A549 (cell line): ENCODE results near the gene ABHD12B. TPM values are rescaled to one million over a fixed set of nuclear protein-coding genes. Genes with fewer than 3 reads are reported as not detected.

Source experiments
- ATAC-seq, 2 experiments: fragments of 200-7000 bp in 1 of 2; fragments of >200 bp in 1 of 2; cut with Nextera tagmentation in 1 of 2; cut with Tn5 transposase in 1 of 2; 3 replicates each; pipeline versions ENCODE4 v1.8.0 to v1.9.1; 2018 to 2020; ENCODE audit warnings: mild to moderate bottlenecking in 1 of 2, moderate library complexity in 1 of 2
- CTCF ChIA-PET: fragments of 300-600 bp; sonication (Branson Sonifier 250); formaldehyde crosslinking; extraction: SDS; loops from one replicate; lab custom pipeline; 2021; ENCODE audit warnings: antibody characterized with exemption, inconsistent platforms; lab: Yijun Ruan, JAX
- POLR2A ChIA-PET: fragments of 350-600 bp; formaldehyde crosslinking; extraction: SDS; loops from one replicate; lab custom pipeline; 2021; ENCODE audit warnings: antibody characterized with exemption, inconsistent platforms; lab: Yijun Ruan, JAX
- DNase-seq, 2 experiments: peaks; one replicate each; pipeline versions ENCODE4 v3.0.0 to v3.0.0-alpha.2; 2011 to 2016; ENCODE audit warnings: low read depth in 1 of 2, low spot score in 1 of 2
- FAIRE-seq: peaks from 2 replicates; lab custom pipeline; 2011; peaks lifted over from hg19 to GRCh38; lab: Jason Lieb, UNC
- H3K27ac ChIP-seq, 2 experiments: fragments of >200 bp; sonication (Bioruptor Twin); formaldehyde crosslinking; 3 replicates each; pipeline ENCODE4 v1.5.1; 2016 to 2017
- H3K4me1 ChIP-seq: fragments of >200 bp; sonication (Bioruptor Twin); formaldehyde crosslinking; 3 replicates; pipeline ENCODE4 v1.6.1; 2016
- H3K4me2 ChIP-seq: fragments of >200 bp; sonication (Bioruptor Twin); formaldehyde crosslinking; 3 replicates; pipeline ENCODE4 v1.6.1; 2016
- H3K4me3 ChIP-seq: fragments of >200 bp; sonication (Bioruptor Twin); formaldehyde crosslinking; 3 replicates; pipeline ENCODE4 v1.5.1; 2016
- H3K9me3 ChIP-seq: fragments of >200 bp; sonication (Bioruptor Twin); formaldehyde crosslinking; 3 replicates; pipeline ENCODE4 v1.6.1; 2016
- BHLHE40 ChIP-seq: IDR thresholded peaks from 2 replicates; pipeline ENCODE4 v1.6.1; 2012; ENCODE audit warnings: low read depth, low read length, inconsistent platforms
- CEBPB ChIP-seq, 2 experiments: fragments of >200 bp in 1 of 2; sonication (Bioruptor Twin) in 1 of 2; formaldehyde crosslinking in 1 of 2; IDR thresholded peaks; 2 replicates each; pipeline ENCODE4 v1.6.1; 2012 to 2016
- CHD2 ChIP-seq: fragments of 150-350 bp; IDR thresholded peaks from 2 replicates; pipeline ENCODE4 v1.6.1; 2014; ENCODE audit warnings: low read length; ENCODE audit not compliant: partially characterized antibody
- ESRRA ChIP-seq: fragments of 150-350 bp; IDR thresholded peaks from 2 replicates; pipeline ENCODE4 v1.6.1; 2014; ENCODE audit warnings: mild to moderate bottlenecking, low read length, borderline replicate concordance
- FOXS1 ChIP-seq: fragments of 250-450 bp; sonication (Bioruptor Pico); IDR thresholded peaks from 2 replicates; pipeline ENCODE4 v1.5.0; 2020; ENCODE audit warnings: mild to moderate bottlenecking, moderate library complexity
- GATA3 ChIP-seq: IDR thresholded peaks from 2 replicates; pipeline ENCODE4 v1.6.1; 2012; ENCODE audit warnings: borderline replicate concordance
- HDAC2 ChIP-seq: fragments of 200-600 bp; sonication (generic); IDR thresholded peaks from 2 replicates; pipeline ENCODE4 v1.6.1; 2016
- KDM1A ChIP-seq: fragments of 200-600 bp; sonication (generic); IDR thresholded peaks from 2 replicates; pipeline ENCODE4 v1.6.1; 2016; ENCODE audit warnings: low read depth, mild to moderate bottlenecking
- KDM5A ChIP-seq: fragments of 200-600 bp; sonication (generic); IDR thresholded peaks from 2 replicates; pipeline ENCODE4 v1.6.1; 2016; ENCODE audit warnings: antibody characterized with exemption, mild to moderate bottlenecking
- MAFK ChIP-seq: fragments of 450-650 bp; IDR thresholded peaks from 2 replicates; pipeline ENCODE4 v1.6.1; 2014; ENCODE audit not compliant: partially characterized antibody
- NPAS2 ChIP-seq: fragments of 250-450 bp; sonication (Bioruptor Pico); IDR thresholded peaks from 2 replicates; pipeline ENCODE4 v1.8.0; 2022; ENCODE audit warnings: mild to moderate bottlenecking, moderate library complexity, borderline replicate concordance
- NR3C1 ChIP-seq: fragments of >200 bp; sonication (Bioruptor Twin); formaldehyde crosslinking; IDR thresholded peaks from 3 replicates; pipeline ENCODE4 v1.6.1; 2017
- RAD21 ChIP-seq, 2 experiments: fragments of >200 bp in 1 of 2; sonication (Bioruptor Twin) in 1 of 2; formaldehyde crosslinking in 1 of 2; IDR thresholded peaks in 1 of 2; conservative IDR thresholded peaks in 1 of 2; 2 replicates in 1 of 2; 3 replicates in 1 of 2; pipeline ENCODE4 v1.6.1; 2012 to 2018; ENCODE audit warnings: inconsistent platforms in 1 of 2
- SMC3 ChIP-seq: fragments of >200 bp; sonication (Bioruptor Twin); formaldehyde crosslinking; IDR thresholded peaks from 3 replicates; pipeline ENCODE4 v1.6.1; 2018; ENCODE audit warnings: inconsistent platforms
- TFCP2L1 ChIP-seq: fragments of 250-450 bp; sonication (Bioruptor Pico); IDR thresholded peaks from 2 replicates; pipeline ENCODE4 v1.5.0; 2021; ENCODE audit warnings: mild to moderate bottlenecking
- TP53 ChIP-seq: fragments of 250-450 bp; sonication (Bioruptor Pico); IDR thresholded peaks from 2 replicates; pipeline ENCODE4 v1.5.0; 2021; ENCODE audit warnings: mild to moderate bottlenecking, moderate library complexity
- ZC3H11A ChIP-seq: fragments of 450-650 bp; IDR thresholded peaks from 2 replicates; pipeline ENCODE4 v1.6.1; 2014; ENCODE audit warnings: antibody characterized with exemption, mild to moderate bottlenecking
- ZSCAN20 ChIP-seq: fragments of 250-450 bp; sonication (Bioruptor Pico); IDR thresholded peaks from 2 replicates; pipeline ENCODE4 v1.8.0; 2022; ENCODE audit warnings: mild to moderate bottlenecking, moderate library complexity
- WGBS: methylation state at CpG from one replicate; pipeline ENCODE4 v1.1.6; 2017; ENCODE audit errors: missing lambda C conversion rate; 5-methylcytosine and 5-hydroxymethylcytosine counted together
- polyA plus RNA-seq, 4 experiments: library from polyadenylated mRNA; depleted of rRNA in 3 of 4; stranded (reverse); fragments of >200 nt; fragmentation: RNase III in 1 of 4; extraction: RNeasy Plus Mini Kit Qiagen cat#74134 plus additional on column Dnase treatment in 1 of 4; gene quantifications; 2 replicates in 3 of 4; 3 replicates in 1 of 4; pipeline ENCODE4 v1.2.3, GENCODE V29; 2011 to 2017
- TF ChIP-seq, protein P1 (sequence below): fragments of >200 bp; sonication (Bioruptor Twin); formaldehyde crosslinking; IDR thresholded peaks from 3 replicates; pipeline ENCODE4 v1.5.1; 2016
- TF ChIP-seq, protein P2 (sequence below): fragments of 150-350 bp; IDR thresholded peaks from 2 replicates; pipeline ENCODE4 v1.6.1; 2014; ENCODE audit warnings: low read depth, mild to moderate bottlenecking, low read length
- TF ChIP-seq, protein P3 (sequence below): IDR thresholded peaks from 2 replicates; pipeline ENCODE4 v1.6.1; 2012; ENCODE audit warnings: low read depth, borderline replicate concordance

ABHD12B gene
- polyA plus RNA-seq, 2 of the 4 experiments (the other 2 are of a cell fraction), result not detected

DNA sequence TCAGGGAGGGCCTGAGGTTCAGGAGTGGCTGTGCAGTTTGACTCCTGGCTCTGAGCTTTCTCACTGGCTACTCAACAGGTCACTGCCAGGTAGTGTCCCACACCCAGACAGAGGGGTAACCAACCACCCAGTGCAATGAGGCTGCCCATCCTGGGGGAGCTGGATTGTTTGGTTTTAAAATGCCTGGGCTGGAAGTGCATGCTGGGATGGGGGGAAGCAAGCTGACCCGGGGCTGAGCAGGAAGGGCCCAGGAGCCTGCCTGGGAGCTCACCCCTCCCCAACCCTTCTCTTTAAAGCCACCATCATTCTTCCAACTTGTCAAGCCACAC is 12.6 kb upstream of the ABHD12B start:
- ATAC-seq (peak in 1 of 2 experiments; percentile 48; a peak in 4 of 6 replicates), FAIRE-seq (no peak), DNase-seq (no peak)
- TF ChIP-seq TP53 (no peak), KDM1A (no peak), ESRRA (no peak)
- H3K4me3 ChIP-seq, result 0 out of 3 replicates have a peak overlapping the region, but pooled peaks have one; percentile 47
- WGBS, result 73% methylated on average over 1 of the region's 1 CpG
- CTCF ChIA-PET, result interaction anchor here (0.6 to 8.4 kb wide), 16 partner anchors 8 to 670 kb away, joined by 3 to 60 read pairs (median 8); partner anchors contain the start of genes ABHD12B and NIN
- H3K27ac ChIP-seq, result peak overlapping the region in 1 of 2 experiments; percentile 76; a peak in 2 of 6 replicates
- POLR2A ChIA-PET, result interaction anchor here (0.8 to 2.4 kb wide), 3 partner anchors 50 to 258 kb away, joined by 3 to 11 read pairs (median 5); partner anchors contain the start of gene SAV1
- H3K4me2 ChIP-seq, result peak overlapping the region; percentile 95
- H3K9me3 ChIP-seq, result no peaks in the 10 kb centered on the region
- 0 out of 3 replicates have a peak, but pooled peaks cover 3% of the 10 kb centered on the region for H3K4me1 ChIP-seq

DNA sequence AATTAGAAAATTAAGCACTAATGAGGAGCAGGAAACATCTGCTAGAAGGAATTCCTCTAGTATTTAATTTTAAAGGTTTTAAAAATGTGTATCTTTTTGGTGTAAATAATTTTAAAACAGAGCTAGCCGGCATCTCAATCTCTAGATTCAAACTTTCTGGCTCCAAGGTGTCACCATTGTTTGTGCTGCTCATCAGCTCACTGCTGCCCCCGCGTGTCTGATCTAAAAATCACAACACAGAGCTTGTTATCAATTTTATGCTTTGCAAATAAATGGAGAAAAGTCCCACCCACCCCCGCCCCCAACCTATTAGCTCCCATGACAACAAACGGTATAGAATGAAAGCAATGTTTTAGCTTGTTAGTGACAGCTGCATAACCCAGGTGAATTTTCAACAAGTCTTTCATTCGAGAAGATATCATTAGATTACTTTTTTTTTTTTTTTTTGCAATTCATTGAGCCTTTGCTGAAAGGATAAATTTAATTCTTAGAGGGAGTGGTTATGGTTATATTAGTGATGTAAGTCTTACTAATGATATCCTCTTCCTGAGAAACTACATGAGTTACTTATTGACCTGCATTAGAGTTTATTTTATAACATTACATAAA is 11.3 kb upstream of the ABHD12B start:
- ATAC-seq (peak; percentile 65 to 80; a peak in 5 of 6 replicates), FAIRE-seq (no peak), DNase-seq (peak; percentile 78 to 87)
- Histone ChIP-seq H3K4me2 (peak overlapping the region; percentile 95), H3K27ac (peak overlapping the region; percentile 60 to 76), H3K4me3 (peak overlapping the region; percentile 47), H3K4me1 (0 out of 3 replicates have a peak, but pooled peaks cover 3% of the 10 kb centered on the region), H3K9me3 (no peaks in the 10 kb centered on the region)
- TF ChIP-seq RAD21 (conservative IDR thresholded peaks at IDR 0.05 in 1 of 2, IDR thresholded peaks at IDR 0.05 in 1 of 2) (peak; percentile 74 to 76), SMC3 (peak; percentile 74), FOXS1 (no peak)
- TF ChIP-seq, protein P1, sequence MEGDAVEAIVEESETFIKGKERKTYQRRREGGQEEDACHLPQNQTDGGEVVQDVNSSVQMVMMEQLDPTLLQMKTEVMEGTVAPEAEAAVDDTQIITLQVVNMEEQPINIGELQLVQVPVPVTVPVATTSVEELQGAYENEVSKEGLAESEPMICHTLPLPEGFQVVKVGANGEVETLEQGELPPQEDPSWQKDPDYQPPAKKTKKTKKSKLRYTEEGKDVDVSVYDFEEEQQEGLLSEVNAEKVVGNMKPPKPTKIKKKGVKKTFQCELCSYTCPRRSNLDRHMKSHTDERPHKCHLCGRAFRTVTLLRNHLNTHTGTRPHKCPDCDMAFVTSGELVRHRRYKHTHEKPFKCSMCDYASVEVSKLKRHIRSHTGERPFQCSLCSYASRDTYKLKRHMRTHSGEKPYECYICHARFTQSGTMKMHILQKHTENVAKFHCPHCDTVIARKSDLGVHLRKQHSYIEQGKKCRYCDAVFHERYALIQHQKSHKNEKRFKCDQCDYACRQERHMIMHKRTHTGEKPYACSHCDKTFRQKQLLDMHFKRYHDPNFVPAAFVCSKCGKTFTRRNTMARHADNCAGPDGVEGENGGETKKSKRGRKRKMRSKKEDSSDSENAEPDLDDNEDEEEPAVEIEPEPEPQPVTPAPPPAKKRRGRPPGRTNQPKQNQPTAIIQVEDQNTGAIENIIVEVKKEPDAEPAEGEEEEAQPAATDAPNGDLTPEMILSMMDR, result peak; percentile 75
- 4% methylated on average over 6 of the region's 6 CpGs for WGBS
- CTCF ChIA-PET, result interaction anchor here (0.6 to 8.4 kb wide), 39 partner anchors 8 to 540 kb away, joined by 3 to 60 read pairs (median 4); partner anchors contain the start of genes ABHD12B and NIN
- POLR2A ChIA-PET, result interaction anchor here (1.0 to 2.4 kb wide), 5 partner anchors 13 to 192 kb away, joined by 4 to 11 read pairs (median 5); partner anchors contain the start of genes NIN and SAV1

DNA sequence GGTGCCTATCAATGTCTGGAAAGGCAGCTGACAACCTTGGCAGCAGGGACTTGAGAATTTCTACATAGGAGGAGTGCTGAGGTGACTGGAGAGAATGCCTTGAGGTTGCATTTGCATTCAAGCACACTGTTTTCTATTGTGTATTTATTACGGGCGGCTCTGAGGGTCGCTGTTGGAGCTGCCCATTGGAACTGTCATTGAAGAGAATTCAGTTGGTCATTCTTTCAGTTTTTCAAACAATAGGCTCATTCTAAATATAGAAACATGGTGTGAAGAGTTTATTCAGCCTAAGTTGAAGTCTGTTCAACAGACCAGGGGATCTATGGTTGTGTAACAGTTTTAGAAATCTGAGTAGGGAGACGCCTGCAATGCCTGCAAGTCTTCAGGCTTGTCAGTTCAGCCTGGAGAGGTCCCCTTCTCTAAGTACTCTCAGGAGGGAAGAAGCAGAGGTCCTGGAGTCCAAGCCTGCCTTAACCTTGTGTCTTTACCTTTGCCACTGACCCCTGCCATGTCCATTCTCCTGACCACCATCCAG is 9.8 kb upstream of the ABHD12B start:
- no peak overlapping the region for H3K4me2 ChIP-seq
- 0 out of 3 replicates have a peak, but pooled peaks cover 3% of the 10 kb centered on the region for H3K4me1 ChIP-seq
- no peak overlapping the region for H3K4me3 ChIP-seq
- H3K27ac ChIP-seq, result no peak overlapping the region
- no peak for DNase-seq
- TF ChIP-seq, protein P2, sequence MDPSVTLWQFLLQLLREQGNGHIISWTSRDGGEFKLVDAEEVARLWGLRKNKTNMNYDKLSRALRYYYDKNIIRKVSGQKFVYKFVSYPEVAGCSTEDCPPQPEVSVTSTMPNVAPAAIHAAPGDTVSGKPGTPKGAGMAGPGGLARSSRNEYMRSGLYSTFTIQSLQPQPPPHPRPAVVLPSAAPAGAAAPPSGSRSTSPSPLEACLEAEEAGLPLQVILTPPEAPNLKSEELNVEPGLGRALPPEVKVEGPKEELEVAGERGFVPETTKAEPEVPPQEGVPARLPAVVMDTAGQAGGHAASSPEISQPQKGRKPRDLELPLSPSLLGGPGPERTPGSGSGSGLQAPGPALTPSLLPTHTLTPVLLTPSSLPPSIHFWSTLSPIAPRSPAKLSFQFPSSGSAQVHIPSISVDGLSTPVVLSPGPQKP, result no peak
- TF ChIP-seq, protein P3, sequence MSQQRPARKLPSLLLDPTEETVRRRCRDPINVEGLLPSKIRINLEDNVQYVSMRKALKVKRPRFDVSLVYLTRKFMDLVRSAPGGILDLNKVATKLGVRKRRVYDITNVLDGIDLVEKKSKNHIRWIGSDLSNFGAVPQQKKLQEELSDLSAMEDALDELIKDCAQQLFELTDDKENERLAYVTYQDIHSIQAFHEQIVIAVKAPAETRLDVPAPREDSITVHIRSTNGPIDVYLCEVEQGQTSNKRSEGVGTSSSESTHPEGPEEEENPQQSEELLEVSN, result no peak
- no peak for TF ChIP-seq NR3C1
- TF ChIP-seq BHLHE40, result no peak
- no peak for TF ChIP-seq KDM1A
- no peak for TF ChIP-seq NPAS2 (CRISPR knock-in tag)
- no peak for TF ChIP-seq MAFK
- TF ChIP-seq KDM5A, result no peak
- no peak for TF ChIP-seq ZSCAN20 (CRISPR knock-in tag)
- TF ChIP-seq CEBPB (IDR thresholded peaks at IDR 0.05), result no peak
- no peak for TF ChIP-seq TFCP2L1 (CRISPR knock-in tag)
- TF ChIP-seq ZC3H11A, result no peak
- no peak for TF ChIP-seq GATA3
- no peak for TF ChIP-seq CHD2
- TF ChIP-seq HDAC2, result no peak
- H3K9me3 ChIP-seq, result no peaks in the 10 kb centered on the region
- FAIRE-seq, result no peak
- CTCF ChIA-PET, result interaction anchor here (0.6 to 8.4 kb wide), 11 partner anchors 8 to 262 kb away, joined by 3 to 57 read pairs (median 4); partner anchors contain the start of genes ABHD12B and NIN
- ATAC-seq, result no peak
- POLR2A ChIA-PET, result no interaction called here
- 62% methylated on average over 4 of the region's 4 CpGs for WGBS
